ENCODE data around the gene MYCBP2. TPM values are rescaled to one million over a fixed set of nuclear protein-coding genes. Genes with fewer than 3 reads are reported as not detected.
A peak's percentile ranks its signal among the peaks of the same experiment; 100 is the strongest.

Gene MYCBP2
- total RNA-seq, 1 experiment from 2014 or later, result 57.8 TPM

DNA sequence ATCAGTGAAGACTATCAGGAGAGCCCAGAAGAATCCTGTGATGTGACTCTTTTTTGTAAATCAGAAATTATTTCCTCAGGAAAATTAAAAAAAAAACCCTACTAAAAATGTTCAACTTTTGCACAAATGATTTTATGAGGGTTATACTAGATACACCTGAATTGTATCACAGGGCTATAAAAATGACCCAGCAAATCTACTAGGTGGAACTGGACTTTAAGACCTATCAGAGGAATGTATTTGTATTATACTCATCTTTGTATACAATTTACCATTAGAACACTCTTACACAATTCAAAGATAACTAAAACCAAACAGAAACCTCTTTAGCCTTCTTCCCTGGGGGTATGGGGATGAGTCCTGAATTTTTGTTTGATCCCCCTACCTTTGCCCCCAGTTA lies 307.1 kb downstream of the MYCBP2 start:
- Histone ChIP-seq H3K27ac (ENCODE audit: low read depth, low read length, poor library complexity, severe bottlenecking) (no peak overlapping the region), H3K9me3 (ENCODE audit: low read depth, low read length, poor library complexity, severe bottlenecking) (no peaks in the 10 kb centered on the region), H3K4me1 (ENCODE audit: insufficient read depth, low read length, poor library complexity, severe bottlenecking) (peaks cover 14% of the 10 kb centered on the region), H3K36me3 (ENCODE audit: insufficient read depth, low read length, poor library complexity, severe bottlenecking) (peaks cover 38% of the 10 kb centered on the region), H3K27me3 (replicated peaks; ENCODE audit: insufficient read depth, low read depth, low read length, poor library complexity) (no peaks in the 10 kb centered on the region), H3K4me3 (ENCODE audit: low read depth, low read length, poor library complexity, severe bottlenecking) (no peak overlapping the region)
- no peak for DNase-seq (ENCODE audit: low spot score)
- intact Hi-C loops (cut with micrococcal nuclease; ENCODE audit: unreplicated experiment), result loop anchor here (10.0 kb wide), 2 partner anchors 305 to 545 kb away; partner anchors contain the start of gene MYCBP2
- TF ChIP-seq EZH2 (IDR thresholded peaks at IDR 0.05; ENCODE audit: borderline replicate concordance, low read depth, low read length, poor library complexity, severe bottlenecking), result no peak
- TF ChIP-seq, protein P1, sequence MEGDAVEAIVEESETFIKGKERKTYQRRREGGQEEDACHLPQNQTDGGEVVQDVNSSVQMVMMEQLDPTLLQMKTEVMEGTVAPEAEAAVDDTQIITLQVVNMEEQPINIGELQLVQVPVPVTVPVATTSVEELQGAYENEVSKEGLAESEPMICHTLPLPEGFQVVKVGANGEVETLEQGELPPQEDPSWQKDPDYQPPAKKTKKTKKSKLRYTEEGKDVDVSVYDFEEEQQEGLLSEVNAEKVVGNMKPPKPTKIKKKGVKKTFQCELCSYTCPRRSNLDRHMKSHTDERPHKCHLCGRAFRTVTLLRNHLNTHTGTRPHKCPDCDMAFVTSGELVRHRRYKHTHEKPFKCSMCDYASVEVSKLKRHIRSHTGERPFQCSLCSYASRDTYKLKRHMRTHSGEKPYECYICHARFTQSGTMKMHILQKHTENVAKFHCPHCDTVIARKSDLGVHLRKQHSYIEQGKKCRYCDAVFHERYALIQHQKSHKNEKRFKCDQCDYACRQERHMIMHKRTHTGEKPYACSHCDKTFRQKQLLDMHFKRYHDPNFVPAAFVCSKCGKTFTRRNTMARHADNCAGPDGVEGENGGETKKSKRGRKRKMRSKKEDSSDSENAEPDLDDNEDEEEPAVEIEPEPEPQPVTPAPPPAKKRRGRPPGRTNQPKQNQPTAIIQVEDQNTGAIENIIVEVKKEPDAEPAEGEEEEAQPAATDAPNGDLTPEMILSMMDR (conservative IDR thresholded peaks at IDR 0.05; ENCODE audit: low read depth, low read length), result no peak
- ChIA-PET CTCF (no interaction called here), POLR2A (ENCODE audit: low non-redundant PET) (no interaction called here)
- BruUV-seq (replicated peaks), result no TSS peak

DNA sequence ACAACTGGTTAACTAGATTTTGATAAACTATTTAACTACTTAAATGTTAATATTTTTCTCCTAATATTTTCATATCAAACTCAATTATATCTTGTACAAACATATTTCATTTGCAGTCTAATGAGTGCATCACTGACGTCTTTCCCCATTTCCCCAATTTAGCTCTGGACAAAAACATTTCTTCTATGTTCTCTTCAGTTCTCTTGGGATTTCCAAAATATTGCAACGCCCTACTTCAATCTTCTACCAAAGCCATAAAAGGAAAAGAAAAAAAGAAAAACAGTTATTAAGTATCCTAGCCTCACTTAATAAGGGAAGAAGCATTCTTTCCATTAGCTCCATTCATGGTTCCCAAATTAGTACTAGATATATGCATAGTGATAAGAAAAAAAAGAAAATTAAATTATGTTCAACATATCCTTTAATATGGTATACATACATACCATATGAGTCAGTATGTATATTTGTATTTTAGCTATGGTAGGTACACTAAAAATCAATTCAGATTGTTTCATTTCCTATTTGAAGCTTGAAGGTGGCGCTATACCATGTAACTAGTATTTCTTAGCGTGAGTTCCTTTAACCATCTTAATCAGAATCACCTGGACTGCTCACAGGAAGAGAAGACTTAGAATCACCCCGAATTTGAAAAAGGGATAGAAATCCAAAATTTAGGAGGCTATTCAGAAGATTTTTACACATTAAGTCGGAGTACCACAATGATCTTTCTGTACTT lies 309.8 kb downstream of the MYCBP2 start:
- Histone ChIP-seq H3K9me3 (ENCODE audit: low read depth, low read length, poor library complexity, severe bottlenecking) (no peaks in the 10 kb centered on the region), H3K27ac (ENCODE audit: low read depth, low read length, poor library complexity, severe bottlenecking) (no peak overlapping the region), H3K4me3 (ENCODE audit: low read depth, low read length, poor library complexity, severe bottlenecking) (no peak overlapping the region), H3K4me1 (ENCODE audit: insufficient read depth, low read length, poor library complexity, severe bottlenecking) (no peaks in the 10 kb centered on the region), H3K27me3 (replicated peaks; ENCODE audit: insufficient read depth, low read depth, low read length, poor library complexity) (no peaks in the 10 kb centered on the region), H3K36me3 (ENCODE audit: insufficient read depth, low read length, poor library complexity, severe bottlenecking) (peaks cover 59% of the 10 kb centered on the region)
- TF ChIP-seq, protein P1 (conservative IDR thresholded peaks at IDR 0.05; ENCODE audit: low read depth, low read length), result peak; percentile 34; the same call in 1 of the 2 replicates
- TF ChIP-seq EZH2 (IDR thresholded peaks at IDR 0.05; ENCODE audit: borderline replicate concordance, low read depth, low read length, poor library complexity, severe bottlenecking), result no peak
- CTCF ChIA-PET, result no interaction called here
- no peak for DNase-seq (ENCODE audit: low spot score)
- intact Hi-C loops (cut with micrococcal nuclease; ENCODE audit: unreplicated experiment), result no loop called here
- BruUV-seq (replicated peaks), result no TSS peak
- POLR2A ChIA-PET (ENCODE audit: low non-redundant PET), result interaction anchor here (0.6 to 0.7 kb wide), 2 partner anchors 148 to 388 kb away, joined by 5 to 8 read pairs; no protein-coding TSS in a partner anchor

DNA sequence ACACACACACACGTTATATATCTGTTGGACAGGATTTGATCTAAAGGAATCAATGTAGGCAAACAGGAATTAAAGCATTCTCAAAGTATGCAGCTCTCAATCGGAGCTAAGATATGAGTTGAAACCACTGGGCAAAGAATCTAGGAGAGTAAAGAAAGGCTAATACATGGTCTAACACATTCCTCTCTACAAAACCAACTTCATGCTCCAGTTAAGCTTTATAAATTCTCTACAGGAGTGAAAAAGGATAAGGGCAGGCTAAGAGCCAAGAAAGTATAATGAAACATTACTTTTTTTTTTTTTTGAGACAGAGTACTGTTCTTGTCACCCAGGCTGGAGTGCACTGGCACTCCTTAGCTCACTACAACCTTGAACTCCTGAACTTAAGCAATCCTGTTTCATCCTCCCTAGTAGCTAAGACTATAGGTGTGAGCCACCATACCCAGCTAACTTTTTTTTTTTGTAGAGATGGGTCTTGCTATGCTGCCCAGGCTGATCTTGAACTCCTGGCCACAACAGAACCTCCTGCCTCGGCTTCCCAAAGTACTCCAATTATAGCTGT lies 310.6 kb downstream of the MYCBP2 start:
- Histone ChIP-seq H3K27ac (ENCODE audit: low read depth, low read length, poor library complexity, severe bottlenecking) (no peak overlapping the region), H3K9me3 (ENCODE audit: low read depth, low read length, poor library complexity, severe bottlenecking) (no peaks in the 10 kb centered on the region), H3K36me3 (ENCODE audit: insufficient read depth, low read length, poor library complexity, severe bottlenecking) (peaks cover 61% of the 10 kb centered on the region), H3K27me3 (replicated peaks; ENCODE audit: insufficient read depth, low read depth, low read length, poor library complexity) (no peaks in the 10 kb centered on the region), H3K4me3 (ENCODE audit: low read depth, low read length, poor library complexity, severe bottlenecking) (no peak overlapping the region), H3K4me1 (ENCODE audit: insufficient read depth, low read length, poor library complexity, severe bottlenecking) (no peaks in the 10 kb centered on the region)
- TF ChIP-seq, protein P1 (conservative IDR thresholded peaks at IDR 0.05; ENCODE audit: low read depth, low read length), result no peak
- no peak for TF ChIP-seq EZH2 (IDR thresholded peaks at IDR 0.05; ENCODE audit: borderline replicate concordance, low read depth, low read length, poor library complexity, severe bottlenecking)
- intact Hi-C loops (cut with micrococcal nuclease; ENCODE audit: unreplicated experiment), result no loop called here
- ChIA-PET CTCF (no interaction called here), POLR2A (ENCODE audit: low non-redundant PET) (interaction anchor here (0.6 to 0.7 kb wide), 2 partner anchors 148 to 387 kb away, joined by 5 to 8 read pairs; no protein-coding TSS in a partner anchor)
- no TSS peak for BruUV-seq (replicated peaks)
- no peak for DNase-seq (ENCODE audit: low spot score)
